Suprapubic skin (tissue), 4 donors: ENCODE measurements around the gene CD207. TPM values are rescaled to one million over a fixed set of nuclear protein-coding genes. Genes with fewer than 3 reads are reported as not detected.

Source experiments
- DNase-seq, 2 donors: peaks; one replicate each; pipeline ENCODE4 v3.0.0-alpha.2; 2019; ENCODE audit warnings: low spot score in 2 of 2
- H3K27ac ChIP-seq: fragments of 200-600 bp; sonication (generic); one replicate; pipeline ENCODE4 v1.5.1; 2019
- H3K27me3 ChIP-seq: fragments of 200-600 bp; sonication (generic); one replicate; pipeline ENCODE4 v1.5.1; 2019
- H3K36me3 ChIP-seq: fragments of 200-600 bp; sonication (generic); one replicate; pipeline ENCODE4 v1.5.1; 2019
- H3K4me1 ChIP-seq: fragments of 200-600 bp; sonication (generic); one replicate; pipeline ENCODE4 v1.5.1; 2019
- H3K4me3 ChIP-seq: fragments of 200-600 bp; sonication (generic); one replicate; pipeline ENCODE4 v1.5.1; 2019; ENCODE audit warnings: mild to moderate bottlenecking
- H3K9me3 ChIP-seq: fragments of 200-600 bp; sonication (generic); one replicate; pipeline ENCODE4 v1.5.1; 2019
- EP300 ChIP-seq: sonication (generic); formaldehyde crosslinking; IDR thresholded peaks from one replicate; pipeline ENCODE4 v1.6.1; 2017; ENCODE audit warnings: antibody characterized with exemption
- POLR2A ChIP-seq, 2 donors: fragments of 450-650 bp; IDR thresholded peaks; one replicate each; pipeline ENCODE4 v1.6.1; 2017; ENCODE audit warnings: antibody characterized with exemption in 2 of 2, mild to moderate bottlenecking in 2 of 2, moderate library complexity in 2 of 2
- POLR2AphosphoS5 ChIP-seq, 3 donors: sonication (generic); formaldehyde crosslinking; IDR thresholded peaks; one replicate each; pipeline ENCODE4 v1.6.1; 2017; ENCODE audit warnings: antibody characterized with exemption in 3 of 3
- WGBS: methylation state at CpG from one replicate; pipeline ENCODE4 v1.1.5; 2018; 5-methylcytosine and 5-hydroxymethylcytosine counted together
- total RNA-seq, 4 donors: library from RNA; depleted of rRNA; stranded (reverse); fragments of >200 nt; gene quantifications; one replicate each; pipeline ENCODE4 v1.1.0, GENCODE V29; 2016
- TF ChIP-seq, protein P1 (sequence below), 2 donors: fragments of 200-600 bp in 1 of 2; fragments of 450-650 bp in 1 of 2; sonication (generic) in 1 of 2; IDR thresholded peaks; one replicate each; pipeline ENCODE4 v1.5.1; 2016 to 2019; ENCODE audit warnings: antibody characterized with exemption in 2 of 2, mild to moderate bottlenecking in 1 of 2, moderate library complexity in 1 of 2

CD207 gene
- total RNA-seq, 4 donors from 2014 or later: 25.4 to 81.3 (median 50.5) TPM

DNA sequence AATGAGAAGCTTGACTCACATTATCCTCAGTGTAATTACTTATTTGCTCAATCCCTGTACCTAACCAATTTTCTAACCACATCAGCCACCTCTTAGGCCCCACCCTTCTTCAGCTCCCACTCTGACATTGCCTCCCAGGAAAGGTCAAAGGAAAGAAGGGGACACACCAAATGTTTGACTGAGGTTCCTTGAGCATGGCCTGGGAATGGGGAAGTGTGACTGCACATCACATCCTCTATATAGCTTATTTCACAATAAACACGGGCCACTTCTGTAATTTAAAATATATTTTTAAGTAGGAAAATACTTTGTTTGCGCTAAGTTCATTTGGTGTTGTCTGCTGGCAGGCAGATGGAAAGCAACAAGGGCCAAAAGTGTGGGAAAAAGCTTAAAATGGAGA, 42.2 kb downstream of the CD207 start:
- WGBS: 86% methylated on average over 2 of the region's 2 CpGs
- DNase-seq: no peak
- Histone ChIP-seq H3K4me3 (no peak overlapping the region), H3K4me1 (peaks cover 14% of the 10 kb centered on the region), H3K36me3 (no peaks in the 10 kb centered on the region), H3K9me3 (no peaks in the 10 kb centered on the region), H3K27ac (no peak overlapping the region), H3K27me3 (peaks cover 59% of the 10 kb centered on the region)
- no peak for TF ChIP-seq EP300
- TF ChIP-seq, protein P1, sequence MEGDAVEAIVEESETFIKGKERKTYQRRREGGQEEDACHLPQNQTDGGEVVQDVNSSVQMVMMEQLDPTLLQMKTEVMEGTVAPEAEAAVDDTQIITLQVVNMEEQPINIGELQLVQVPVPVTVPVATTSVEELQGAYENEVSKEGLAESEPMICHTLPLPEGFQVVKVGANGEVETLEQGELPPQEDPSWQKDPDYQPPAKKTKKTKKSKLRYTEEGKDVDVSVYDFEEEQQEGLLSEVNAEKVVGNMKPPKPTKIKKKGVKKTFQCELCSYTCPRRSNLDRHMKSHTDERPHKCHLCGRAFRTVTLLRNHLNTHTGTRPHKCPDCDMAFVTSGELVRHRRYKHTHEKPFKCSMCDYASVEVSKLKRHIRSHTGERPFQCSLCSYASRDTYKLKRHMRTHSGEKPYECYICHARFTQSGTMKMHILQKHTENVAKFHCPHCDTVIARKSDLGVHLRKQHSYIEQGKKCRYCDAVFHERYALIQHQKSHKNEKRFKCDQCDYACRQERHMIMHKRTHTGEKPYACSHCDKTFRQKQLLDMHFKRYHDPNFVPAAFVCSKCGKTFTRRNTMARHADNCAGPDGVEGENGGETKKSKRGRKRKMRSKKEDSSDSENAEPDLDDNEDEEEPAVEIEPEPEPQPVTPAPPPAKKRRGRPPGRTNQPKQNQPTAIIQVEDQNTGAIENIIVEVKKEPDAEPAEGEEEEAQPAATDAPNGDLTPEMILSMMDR (IDR thresholded peaks at IDR 0.05): no peak
- TF ChIP-seq POLR2AphosphoS5 (IDR thresholded peaks at IDR 0.05): no peak
- no peak for TF ChIP-seq POLR2A (IDR thresholded peaks at IDR 0.05)

- Histone ChIP-seq H3K27ac (no peak within 1 kb of the TSS), H3K27me3 (peaks cover 74% of the 10 kb centered on the region), H3K4me1 (peaks cover 14% of the 10 kb centered on the region), H3K36me3 (no peaks in the 10 kb centered on the region), H3K4me3 (peak within 1 kb of the TSS; percentile 41), H3K9me3 (no peaks in the 10 kb centered on the region)
- TF ChIP-seq, protein P1 (IDR thresholded peaks at IDR 0.05): no peak
- no peak for TF ChIP-seq EP300
- no peak for TF ChIP-seq POLR2A (IDR thresholded peaks at IDR 0.05)
- TF ChIP-seq POLR2AphosphoS5 (IDR thresholded peaks at IDR 0.05): no peak
- WGBS: 3% methylated on average over 9 of the region's 69 CpGs
- DNase-seq: no peak
These were observed 45.3 kb downstream of the CD207 start, which contains the start of gene FIGLA for GRCh38 chr2:70790136-70790828. Gene FIGLA (minus strand): TSS chr2:70790643. CDS start chr2:70790638, 5 bp downstream.

GRCh38 chr2:70789304-70790135, 46.1 kb downstream of the CD207 start:
- WGBS: 6% methylated on average over 24 of the region's 33 CpGs
- peaks cover 68% of the 10 kb centered on the region for H3K27me3 ChIP-seq
- no peak for TF ChIP-seq POLR2AphosphoS5 (IDR thresholded peaks at IDR 0.05)
- TF ChIP-seq, protein P1 (IDR thresholded peaks at IDR 0.05): peak; percentile 1 to 50
- DNase-seq: no peak
- no peaks in the 10 kb centered on the region for H3K9me3 ChIP-seq
- H3K36me3 ChIP-seq: no peaks in the 10 kb centered on the region
- peak overlapping the region; percentile 41 for H3K4me3 ChIP-seq
- peaks cover 14% of the 10 kb centered on the region for H3K4me1 ChIP-seq
- no peak overlapping the region for H3K27ac ChIP-seq

- no peak for TF ChIP-seq POLR2AphosphoS5 (IDR thresholded peaks at IDR 0.05)
- TF ChIP-seq POLR2A (IDR thresholded peaks at IDR 0.05): no peak
- TF ChIP-seq, protein P1 (IDR thresholded peaks at IDR 0.05): peak in 1 of 2 donors; percentile 14
- no peak for TF ChIP-seq EP300
- no peak overlapping the region for H3K27ac ChIP-seq
- DNase-seq: no peak
- no peak overlapping the region for H3K4me3 ChIP-seq
- no peaks in the 10 kb centered on the region for H3K36me3 ChIP-seq
- H3K27me3 ChIP-seq: peaks cover 39% of the 10 kb centered on the region
- peaks cover 11% of the 10 kb centered on the region for H3K4me1 ChIP-seq
- H3K9me3 ChIP-seq: no peaks in the 10 kb centered on the region
- WGBS: 12% methylated on average over 7 of the region's 7 CpGs
These were observed 50.3 kb downstream of the CD207 start for GRCh38 chr2:70785137-70785911.
